SH-SY5Y (cell line): ENCODE data around the gene ATP13A2.

Experiments
- GATA2 ChIP-seq: IDR thresholded peaks from 2 replicates; pipeline ENCODE4 v1.6.1; 2011; ENCODE audit warnings: mild to moderate bottlenecking, low read depth, low read length
- GATA3 ChIP-seq: IDR thresholded peaks from 2 replicates; pipeline ENCODE4 v1.6.1; 2011; ENCODE audit warnings: low read depth, mild to moderate bottlenecking, low read length, moderate library complexity

GRCh38 chr1:17014671-17015567 lies 3.2 kb upstream of the ATP13A2 start:
- TF ChIP-seq GATA2 (no peak), GATA3 (no peak)
